Activated CD8-positive, alpha-beta memory T cell treated with anti-CD3 and anti-CD28 coated beads, Interleukin-2, amount 50 U/mL, for 24 hours (primary cell): Measurements from ENCODE around the gene TP53BP2.
"Not testable (repeated sequence)": the region's sequence is repeated elsewhere in the genome, so short reads cannot be mapped to it uniquely, and the experiment has no call there.

ENCODE experiments used
- DNase-seq: peaks from one replicate; pipeline ENCODE4 v3.0.0-alpha.2; 2020; ENCODE audit errors: extremely low read depth

TP53BP2 gene

GRCh38 chr1:223742856-223743517 lies 102.8 kb downstream of the TP53BP2 start:
- DNase-seq = no peak

GRCh38 chr1:223741861-223742260 lies 103.9 kb downstream of the TP53BP2 start:
- DNase-seq = no peak

GRCh38 chr1:223740038-223740736 lies 105.6 kb downstream of the TP53BP2 start:
- not testable (repeated sequence) for DNase-seq

- DNase-seq = no peak
Measured at GRCh38 chr1:223739366-223740037, 106.2 kb downstream of the TP53BP2 start.

GRCh38 chr1:223738465-223739365 lies 107.0 kb downstream of the TP53BP2 start:
- no peak for DNase-seq

- DNase-seq = no peak
Measured at GRCh38 chr1:223737342-223737741, 108.4 kb downstream of the TP53BP2 start.

- DNase-seq = not testable (repeated sequence)
Measured at GRCh38 chr1:223736638-223737037, 109.1 kb downstream of the TP53BP2 start.

GRCh38 chr1:223733898-223734852 lies 111.6 kb downstream of the TP53BP2 start:
- no peak for DNase-seq

GRCh38 chr1:223732993-223733798 lies 112.6 kb downstream of the TP53BP2 start:
- no peak for DNase-seq

GRCh38 chr1:223731133-223731770 lies 114.5 kb downstream of the TP53BP2 start:
- DNase-seq = no peak

GRCh38 chr1:223730479-223731132 lies 115.1 kb downstream of the TP53BP2 start:
- DNase-seq = no peak

- DNase-seq = no peak
Measured at GRCh38 chr1:223729906-223730305, 115.8 kb downstream of the TP53BP2 start.
